GM18873 (cell line): ENCODE results near the gene GGPS1.

Source experiments
- ATAC-seq: cut with Tn5 transposase; IDR thresholded peaks from one replicate; pipeline ENCODE4 v1.9.1; 2021; ENCODE audit warnings: mild to moderate bottlenecking, moderate library complexity, moderate number of reproducible peaks; ENCODE audit not compliant: unreplicated experiment, low FRiP score

Gene GGPS1

DNA sequence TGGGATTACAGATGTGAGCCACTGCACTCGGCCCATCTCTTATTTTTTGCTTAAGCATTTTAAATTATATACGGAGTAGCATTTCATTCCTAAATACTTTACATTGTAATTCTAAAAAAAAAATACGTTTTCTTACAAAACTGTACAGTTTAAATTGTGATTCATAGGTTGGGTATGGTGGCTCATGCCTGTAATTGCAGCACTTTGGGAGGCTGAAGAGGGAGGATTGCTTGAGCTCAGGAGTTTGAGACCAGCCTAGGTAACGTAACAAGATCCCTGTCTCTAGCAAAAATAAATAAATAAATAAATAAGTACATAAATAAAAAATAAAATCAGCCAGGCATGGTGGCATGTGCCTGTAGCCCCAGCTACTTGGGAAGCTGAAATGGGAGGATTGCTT lies 63.5 kb downstream of the GGPS1 start:
- no peak for ATAC-seq
